ENCODE data around the gene MAML3. TPM values are rescaled to one million over a fixed set of nuclear protein-coding genes. Genes with fewer than 3 reads are reported as not detected.

The MAML3 gene
- polyA plus RNA-seq, 1 donor (not counting 4 experiments of a cell fraction or from before 2014, with no cell fraction given): 0.68 TPM

DNA sequence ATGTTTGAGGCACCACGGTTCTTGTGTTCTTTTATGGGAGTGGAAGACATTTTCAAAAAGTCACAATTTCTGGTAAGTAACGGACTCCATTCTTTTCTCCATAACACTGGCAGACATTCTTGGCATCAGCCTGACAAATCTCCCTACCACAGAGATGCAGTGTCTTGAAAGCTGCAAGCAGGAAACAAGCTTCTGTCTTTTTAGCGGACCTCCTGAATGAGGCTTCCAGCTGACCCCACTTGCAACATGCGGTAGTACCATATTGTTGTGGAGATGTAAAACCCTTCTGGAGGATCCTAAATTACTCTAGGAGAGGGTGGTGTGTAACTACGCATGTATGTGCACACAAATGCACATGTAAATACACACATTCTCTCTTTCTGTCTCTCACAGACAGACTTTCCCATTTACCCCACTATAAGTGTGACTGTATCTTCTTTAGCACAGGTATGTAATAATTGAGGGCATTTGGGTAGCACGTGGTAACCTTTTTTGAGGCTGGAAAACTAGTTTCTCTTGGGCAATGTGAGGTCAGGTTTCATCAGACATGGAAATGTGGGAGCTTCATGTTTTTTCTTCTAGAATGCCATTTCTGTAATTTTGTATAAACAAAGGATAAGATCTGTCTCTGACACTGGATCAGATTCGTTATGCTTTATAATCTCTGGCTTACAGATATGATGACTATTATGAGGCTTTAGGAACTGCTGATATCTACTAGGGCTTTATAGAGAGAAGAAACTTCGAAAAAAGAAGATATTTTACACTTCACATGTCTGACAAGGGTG lies 358.3 kb downstream of the MAML3 start:
- Histone ChIP-seq H3K4me3 (ENCODE audit: control insufficient read depth in 2 of 3, extremely low read depth in 1 of 3, insufficient read depth in 2 of 3, low read depth in 1 of 3, low read length in 3 of 3) (no peak overlapping the region), H4K20me1 (ENCODE audit: control insufficient read depth, extremely low read depth, insufficient read depth, low read length) (no peaks in the 10 kb centered on the region), H3K36me3 (ENCODE audit: control insufficient read depth in 2 of 2, extremely low read depth in 1 of 2, insufficient read depth in 2 of 2, low read length in 2 of 2) (no peaks in the 10 kb centered on the region), H2AFZ (ENCODE audit: control insufficient read depth, low read length) (no peak overlapping the region), H3K9me1 (ENCODE audit: control insufficient read depth, extremely low read depth, insufficient read depth, low read length) (no peaks in the 10 kb centered on the region), H3K27ac (ENCODE audit: control insufficient read depth, insufficient read depth, low read length) (no peak overlapping the region), H3K4me1 (ENCODE audit: control insufficient read depth, extremely low read depth, insufficient read depth, low read length) (no peaks in the 10 kb centered on the region), H3K9me3 (ENCODE audit: control insufficient read depth, low read depth, low read length) (no peaks in the 10 kb centered on the region), H3K27me3 (ENCODE audit: control insufficient read depth, extremely low read depth, insufficient read depth, low read length) (no peaks in the 10 kb centered on the region), H3K4me2 (ENCODE audit: control insufficient read depth, extremely low read depth, insufficient read depth, low read depth, low read length) (no peak overlapping the region), H3K9ac (ENCODE audit: control insufficient read depth, extremely low read depth, insufficient read depth, low read length) (no peak overlapping the region), H3K79me2 (ENCODE audit: control insufficient read depth, insufficient read depth, low read length) (no peaks in the 10 kb centered on the region)
- dilution Hi-C loops (cut with MboI; ENCODE audit: extremely low pct_ligation_motif_present, low sequenced_read_pairs): no loop called here
- DNase-seq (ENCODE audit: low read depth, low spot score): no peak
- no peak for FAIRE-seq
- TF ChIP-seq EZH2 (IDR thresholded peaks at IDR 0.05; ENCODE audit: low read length): no peak
- TF ChIP-seq, protein P1, sequence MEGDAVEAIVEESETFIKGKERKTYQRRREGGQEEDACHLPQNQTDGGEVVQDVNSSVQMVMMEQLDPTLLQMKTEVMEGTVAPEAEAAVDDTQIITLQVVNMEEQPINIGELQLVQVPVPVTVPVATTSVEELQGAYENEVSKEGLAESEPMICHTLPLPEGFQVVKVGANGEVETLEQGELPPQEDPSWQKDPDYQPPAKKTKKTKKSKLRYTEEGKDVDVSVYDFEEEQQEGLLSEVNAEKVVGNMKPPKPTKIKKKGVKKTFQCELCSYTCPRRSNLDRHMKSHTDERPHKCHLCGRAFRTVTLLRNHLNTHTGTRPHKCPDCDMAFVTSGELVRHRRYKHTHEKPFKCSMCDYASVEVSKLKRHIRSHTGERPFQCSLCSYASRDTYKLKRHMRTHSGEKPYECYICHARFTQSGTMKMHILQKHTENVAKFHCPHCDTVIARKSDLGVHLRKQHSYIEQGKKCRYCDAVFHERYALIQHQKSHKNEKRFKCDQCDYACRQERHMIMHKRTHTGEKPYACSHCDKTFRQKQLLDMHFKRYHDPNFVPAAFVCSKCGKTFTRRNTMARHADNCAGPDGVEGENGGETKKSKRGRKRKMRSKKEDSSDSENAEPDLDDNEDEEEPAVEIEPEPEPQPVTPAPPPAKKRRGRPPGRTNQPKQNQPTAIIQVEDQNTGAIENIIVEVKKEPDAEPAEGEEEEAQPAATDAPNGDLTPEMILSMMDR (optimal IDR thresholded peaks at IDR 0.05 in 1 of 3, IDR thresholded peaks at IDR 0.05 in 1 of 3, conservative IDR thresholded peaks at IDR 0.05 in 1 of 3; ENCODE audit: extremely low read depth in 1 of 3, insufficient read depth in 2 of 3, low read length in 3 of 3): no peak

DNA sequence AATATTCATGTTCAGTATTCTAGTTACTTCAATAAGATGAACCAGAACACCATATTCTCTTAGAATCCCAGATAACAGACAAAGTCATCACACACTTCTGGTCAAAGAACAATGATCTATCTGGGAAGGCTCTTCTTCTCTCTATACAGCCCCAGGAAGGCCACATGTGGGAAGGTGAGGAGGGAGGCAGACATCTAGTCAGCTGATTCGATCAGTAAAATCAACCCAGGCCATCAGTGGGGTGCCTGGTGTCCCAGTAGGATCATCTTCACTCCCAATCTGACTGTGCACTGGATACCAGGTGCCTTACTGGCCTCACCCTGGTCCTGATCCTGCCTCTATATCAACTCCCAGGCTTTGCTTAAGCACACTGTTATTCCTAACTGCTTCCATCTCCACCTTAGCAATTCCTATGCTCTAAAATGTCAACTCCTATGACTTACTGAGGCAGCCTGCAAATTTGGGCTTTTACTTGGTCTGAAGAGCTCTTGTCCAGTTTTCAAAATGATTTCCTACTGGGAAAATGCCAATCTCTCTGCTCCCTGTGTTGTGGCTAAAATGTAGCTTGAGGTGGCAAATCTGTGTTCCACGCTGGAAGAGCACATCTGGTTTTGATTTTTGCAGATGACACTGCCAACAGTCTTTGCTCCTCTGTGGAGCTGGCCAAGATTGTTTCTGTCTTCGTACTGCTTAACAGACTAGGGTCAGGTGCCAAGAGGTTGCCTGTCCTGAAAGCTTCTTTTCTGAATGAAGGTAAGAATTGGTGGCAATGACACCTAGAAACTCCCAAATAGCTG lies 359.6 kb downstream of the MAML3 start:
- Histone ChIP-seq H3K79me2 (ENCODE audit: control insufficient read depth, insufficient read depth, low read length) (no peaks in the 10 kb centered on the region), H2AFZ (ENCODE audit: control insufficient read depth, low read length) (no peak overlapping the region), H3K27ac (ENCODE audit: control insufficient read depth, insufficient read depth, low read length) (no peak overlapping the region), H3K4me3 (ENCODE audit: control insufficient read depth in 2 of 3, extremely low read depth in 1 of 3, insufficient read depth in 2 of 3, low read depth in 1 of 3, low read length in 3 of 3) (no peak overlapping the region), H4K20me1 (ENCODE audit: control insufficient read depth, extremely low read depth, insufficient read depth, low read length) (no peaks in the 10 kb centered on the region), H3K9me1 (ENCODE audit: control insufficient read depth, extremely low read depth, insufficient read depth, low read length) (no peaks in the 10 kb centered on the region), H3K4me1 (ENCODE audit: control insufficient read depth, extremely low read depth, insufficient read depth, low read length) (no peaks in the 10 kb centered on the region), H3K4me2 (ENCODE audit: control insufficient read depth, extremely low read depth, insufficient read depth, low read depth, low read length) (no peak overlapping the region), H3K27me3 (ENCODE audit: control insufficient read depth, extremely low read depth, insufficient read depth, low read length) (no peaks in the 10 kb centered on the region), H3K9ac (ENCODE audit: control insufficient read depth, extremely low read depth, insufficient read depth, low read length) (no peak overlapping the region), H3K9me3 (ENCODE audit: control insufficient read depth, low read depth, low read length) (no peaks in the 10 kb centered on the region), H3K36me3 (ENCODE audit: control insufficient read depth in 2 of 2, extremely low read depth in 1 of 2, insufficient read depth in 2 of 2, low read length in 2 of 2) (no peaks in the 10 kb centered on the region)
- no peak for FAIRE-seq
- dilution Hi-C loops (cut with MboI; ENCODE audit: extremely low pct_ligation_motif_present, low sequenced_read_pairs): no loop called here
- TF ChIP-seq, protein P1 (optimal IDR thresholded peaks at IDR 0.05 in 1 of 3, IDR thresholded peaks at IDR 0.05 in 1 of 3, conservative IDR thresholded peaks at IDR 0.05 in 1 of 3; ENCODE audit: extremely low read depth in 1 of 3, insufficient read depth in 2 of 3, low read length in 3 of 3): no peak
- no peak for TF ChIP-seq EZH2 (IDR thresholded peaks at IDR 0.05; ENCODE audit: low read length)
- DNase-seq (ENCODE audit: low read depth, low spot score): no peak
